Left ventricle myocardium inferior (tissue), 1 donor: Measurements from ENCODE around the gene DOK4. TPM values are rescaled to one million over a fixed set of nuclear protein-coding genes. Genes with fewer than 3 reads are reported as not detected.

Experiments used
- DNase-seq: peaks from one replicate; pipeline ENCODE4 v3.0.0-alpha.2; 2020
- H3K27ac ChIP-seq: fragments of 200-600 bp; replicated peaks from 2 replicates; pipeline ENCODE4 v1.8.0; 2021
- H3K27me3 ChIP-seq: fragments of 200-600 bp; 2 replicates; pipeline ENCODE4 v1.8.0; 2021; ENCODE audit warnings: low read depth
- H3K36me3 ChIP-seq: fragments of 200-600 bp; 2 replicates; pipeline ENCODE4 v1.8.0; 2021
- H3K4me1 ChIP-seq: fragments of 200-600 bp; 2 replicates; pipeline ENCODE4 v1.8.0; 2021
- H3K4me3 ChIP-seq: fragments of 200-600 bp; 2 replicates; pipeline ENCODE4 v1.8.0; 2021; ENCODE audit warnings: mild to moderate bottlenecking, moderate library complexity
- H3K9me3 ChIP-seq: fragments of 200-600 bp; replicated peaks from 2 replicates; pipeline ENCODE4 v1.8.0; 2021
- intact Hi-C: fragments of 100-400 bp; cut with micrococcal nuclease; formaldehyde crosslinking; loops from one replicate; pipeline ENCODE4 v1.11.0; 2022
- total RNA-seq: library from RNA; stranded (reverse); fragmentation: NEBNext Ultra II Directional; extraction: Animal tissue kit (Norgen Biotek cat#: 25700); gene quantifications from one replicate; pipeline ENCODE4 v1.2.1, GENCODE V29; 2021
- TF ChIP-seq, protein P1 (sequence below): fragments of 200-600 bp; IDR thresholded peaks from 2 replicates; pipeline ENCODE4 v1.8.0; 2021; ENCODE audit warnings: antibody characterized with exemption, mild to moderate bottlenecking, borderline replicate concordance
- donor health status: DM: no; HTN: yes; CAD: no; lungs with severe emphysema.

The DOK4 gene
- total RNA-seq, 1 donor from 2014 or later, result 10.0 TPM

- Histone ChIP-seq H3K4me3 (no peak overlapping the region), H3K4me1 (no peaks in the 10 kb centered on the region), H3K9me3 (no peaks in the 10 kb centered on the region), H3K27ac (no peak overlapping the region), H3K36me3 (peaks cover 11% of the 10 kb centered on the region), H3K27me3 (no peaks in the 10 kb centered on the region)
- TF ChIP-seq, protein P1, sequence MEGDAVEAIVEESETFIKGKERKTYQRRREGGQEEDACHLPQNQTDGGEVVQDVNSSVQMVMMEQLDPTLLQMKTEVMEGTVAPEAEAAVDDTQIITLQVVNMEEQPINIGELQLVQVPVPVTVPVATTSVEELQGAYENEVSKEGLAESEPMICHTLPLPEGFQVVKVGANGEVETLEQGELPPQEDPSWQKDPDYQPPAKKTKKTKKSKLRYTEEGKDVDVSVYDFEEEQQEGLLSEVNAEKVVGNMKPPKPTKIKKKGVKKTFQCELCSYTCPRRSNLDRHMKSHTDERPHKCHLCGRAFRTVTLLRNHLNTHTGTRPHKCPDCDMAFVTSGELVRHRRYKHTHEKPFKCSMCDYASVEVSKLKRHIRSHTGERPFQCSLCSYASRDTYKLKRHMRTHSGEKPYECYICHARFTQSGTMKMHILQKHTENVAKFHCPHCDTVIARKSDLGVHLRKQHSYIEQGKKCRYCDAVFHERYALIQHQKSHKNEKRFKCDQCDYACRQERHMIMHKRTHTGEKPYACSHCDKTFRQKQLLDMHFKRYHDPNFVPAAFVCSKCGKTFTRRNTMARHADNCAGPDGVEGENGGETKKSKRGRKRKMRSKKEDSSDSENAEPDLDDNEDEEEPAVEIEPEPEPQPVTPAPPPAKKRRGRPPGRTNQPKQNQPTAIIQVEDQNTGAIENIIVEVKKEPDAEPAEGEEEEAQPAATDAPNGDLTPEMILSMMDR, result no peak
- intact Hi-C loops, result no loop called here
- no peak for DNase-seq
These were observed 21.7 kb upstream of the DOK4 start for GRCh38 chr16:57508035-57508425.

DNA sequence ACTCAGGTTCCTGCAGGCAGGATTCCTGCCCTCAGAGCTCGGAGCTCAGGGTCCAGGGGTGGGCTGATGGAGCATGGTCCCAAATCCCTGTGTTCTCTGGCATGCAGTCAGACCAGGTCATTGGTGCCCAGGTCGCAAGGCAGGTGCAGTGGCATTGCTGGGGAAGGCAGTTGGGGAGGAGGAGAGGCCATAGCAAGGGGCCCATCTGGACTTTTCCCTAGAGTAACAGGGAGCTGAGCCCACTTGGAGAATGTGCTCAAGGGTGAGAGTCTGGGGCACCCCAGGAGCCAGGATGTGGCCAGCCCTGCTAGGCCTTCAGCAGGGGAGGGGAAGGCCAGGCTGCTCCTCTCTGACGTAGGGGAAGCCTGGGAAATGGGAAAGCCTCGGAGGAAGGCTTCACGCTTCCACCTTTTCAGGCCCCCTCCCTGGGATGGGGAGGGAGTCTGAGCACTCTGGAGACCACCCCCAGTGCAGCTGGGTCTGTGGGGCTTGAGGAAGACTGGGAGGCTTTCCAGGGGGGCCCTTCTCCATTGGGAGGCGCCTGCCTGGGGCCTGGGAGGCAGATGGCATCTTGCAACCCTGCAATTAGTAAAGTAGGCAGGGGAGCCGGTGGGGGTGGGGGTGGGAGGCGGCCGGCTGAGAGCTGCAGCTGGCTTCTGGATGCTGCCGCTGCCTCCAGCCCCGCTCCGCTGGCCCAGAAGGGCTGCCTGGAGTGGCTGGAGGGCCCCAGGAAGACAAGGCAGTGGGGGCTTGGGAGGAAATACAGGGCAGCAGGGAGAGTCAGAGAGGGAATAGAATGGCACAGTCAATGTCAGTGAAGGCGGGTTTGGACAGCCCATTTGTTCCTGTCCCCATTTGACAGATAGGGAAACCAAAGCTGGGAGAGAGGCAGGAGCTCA is 21.1 kb upstream of the DOK4 start:
- Histone ChIP-seq H3K36me3 (peaks cover 7% of the 10 kb centered on the region), H3K9me3 (no peaks in the 10 kb centered on the region), H3K27me3 (no peaks in the 10 kb centered on the region), H3K27ac (no peak overlapping the region), H3K4me1 (no peaks in the 10 kb centered on the region), H3K4me3 (no peak overlapping the region)
- TF ChIP-seq, protein P1, result no peak
- DNase-seq, result no peak
- intact Hi-C loops, result no loop called here

- Histone ChIP-seq H3K9me3 (no peaks in the 10 kb centered on the region), H3K4me1 (no peaks in the 10 kb centered on the region), H3K4me3 (no peak overlapping the region), H3K36me3 (no peaks in the 10 kb centered on the region), H3K27ac (no peak overlapping the region), H3K27me3 (no peaks in the 10 kb centered on the region)
- no peak for DNase-seq
- TF ChIP-seq, protein P1, result no peak
- intact Hi-C loops, result no loop called here
These were observed 18.9 kb upstream of the DOK4 start for GRCh38 chr16:57505169-57505568.

GRCh38 chr16:57504491-57504890 is 18.2 kb upstream of the DOK4 start:
- no peak for DNase-seq
- Histone ChIP-seq H3K4me3 (no peak overlapping the region), H3K27ac (no peak overlapping the region), H3K4me1 (no peaks in the 10 kb centered on the region), H3K36me3 (no peaks in the 10 kb centered on the region), H3K27me3 (no peaks in the 10 kb centered on the region), H3K9me3 (no peaks in the 10 kb centered on the region)
- intact Hi-C loops, result no loop called here
- TF ChIP-seq, protein P1, result no peak

DNA sequence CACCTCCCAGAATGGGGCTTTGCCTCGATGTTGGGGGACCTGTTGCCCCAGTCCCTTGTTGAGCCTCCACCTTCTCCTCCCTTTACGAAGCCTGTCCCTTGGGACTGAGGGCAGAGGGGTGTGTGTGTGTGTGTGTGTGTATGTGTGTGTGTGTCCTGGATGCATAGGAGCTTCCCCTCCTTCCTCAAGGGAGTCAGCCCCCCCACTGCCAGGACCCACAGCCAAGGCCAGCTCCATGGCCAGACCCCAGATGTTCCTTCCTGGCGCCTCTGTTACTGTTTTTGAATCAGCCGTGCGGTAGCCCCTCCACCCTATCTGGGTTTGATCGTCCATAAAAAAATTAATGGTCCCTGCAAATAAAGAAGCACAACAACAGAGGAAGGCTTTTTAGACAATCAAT is 17.7 kb upstream of the DOK4 start:
- Histone ChIP-seq H3K9me3 (no peaks in the 10 kb centered on the region), H3K27me3 (no peaks in the 10 kb centered on the region), H3K36me3 (no peaks in the 10 kb centered on the region), H3K27ac (no peak overlapping the region), H3K4me3 (no peak overlapping the region), H3K4me1 (no peaks in the 10 kb centered on the region)
- TF ChIP-seq, protein P1, result no peak
- DNase-seq, result no peak
- intact Hi-C loops, result no loop called here
